Spinal cord (tissue), 10 donors: Measurements from ENCODE around the gene CERK. TPM values are rescaled to one million over a fixed set of nuclear protein-coding genes. Genes with fewer than 3 reads are reported as not detected.

Source experiments
- DNase-seq, 6 donors: peaks; one replicate each; pipeline versions ENCODE4 v3.0.0 to v3.0.0-alpha.2; 2013 to 2015; ENCODE audit warnings: low spot score in 6 of 6, low read depth in 4 of 6
- H3K27ac ChIP-seq: one replicate; pipeline ENCODE4 v1.5.1; 2013; ENCODE audit warnings: low read depth, low read length, control low read depth
- H3K27me3 ChIP-seq: one replicate; pipeline ENCODE4 v1.6.1; 2013; ENCODE audit warnings: low read length; ENCODE audit not compliant: control insufficient read depth, insufficient read depth
- H3K36me3 ChIP-seq: one replicate; pipeline ENCODE4 v1.6.1; 2013; ENCODE audit warnings: low read length; ENCODE audit not compliant: control insufficient read depth, insufficient read depth
- H3K4me1 ChIP-seq: one replicate; pipeline ENCODE4 v1.6.1; 2013; ENCODE audit warnings: low read length; ENCODE audit not compliant: control insufficient read depth, insufficient read depth
- H3K4me3 ChIP-seq: one replicate; pipeline ENCODE4 v1.5.1; 2013; ENCODE audit warnings: low read depth, low read length, control low read depth
- H3K9me3 ChIP-seq: one replicate; pipeline ENCODE4 v1.6.1; 2013; ENCODE audit warnings: low read length; ENCODE audit not compliant: control insufficient read depth, insufficient read depth
- WGBS: methylation state at CpG from one replicate; pipeline ENCODE4 v1.1.5; 2013; ENCODE audit warnings: missing lambda C conversion rate; ENCODE audit not compliant: insufficient coverage; 5-methylcytosine and 5-hydroxymethylcytosine counted together
- polyA plus RNA-seq, 2 donors: library from polyadenylated mRNA; unstranded; fragments of 120-200 nt; gene quantifications; one replicate each; pipeline ENCODE4 v1.2.1, GENCODE V29; 2013; ENCODE audit not compliant: insufficient read length in 2 of 2
- total RNA-seq, 2 donors: library from RNA; depleted of rRNA in 1 of 2; stranded (reverse); fragments of 120-200 nt in 1 of 2; fragments of >200 nt in 1 of 2; gene quantifications; one replicate each; pipeline versions ENCODE4 v1.2.3 to v1.2.4, GENCODE V29; 2013 to 2014
- donor health status: healthy.

Gene CERK
- total and polyA plus RNA-seq, 4 donors, result 43.1 to 55.3 (median 54.5) TPM

GRCh38 chr22:46697811-46698515 lies 40.1 kb downstream of the CERK start:
- 94% methylated on average over 23 of the region's 24 CpGs for WGBS
- Histone ChIP-seq H3K27ac (no peak overlapping the region), H3K4me1 (peaks cover 18% of the 10 kb centered on the region), H3K27me3 (no peaks in the 10 kb centered on the region), H3K36me3 (peaks cover 96% of the 10 kb centered on the region), H3K4me3 (no peak overlapping the region), H3K9me3 (no peaks in the 10 kb centered on the region)
- DNase-seq, result no peak

- H3K27ac ChIP-seq, result no peak overlapping the region
- H3K27me3 ChIP-seq, result no peaks in the 10 kb centered on the region
- WGBS, result 86% methylated on average over 9 of the region's 10 CpGs
- DNase-seq, result no peak
- peaks cover 20% of the 10 kb centered on the region for H3K4me1 ChIP-seq
- no peaks in the 10 kb centered on the region for H3K9me3 ChIP-seq
- H3K36me3 ChIP-seq, result peaks cover 96% of the 10 kb centered on the region
- no peak overlapping the region for H3K4me3 ChIP-seq
Observed at GRCh38 chr22:46696614-46697013, 41.4 kb downstream of the CERK start.

- Histone ChIP-seq H3K36me3 (peaks cover 96% of the 10 kb centered on the region), H3K4me1 (peaks cover 20% of the 10 kb centered on the region), H3K9me3 (no peaks in the 10 kb centered on the region), H3K27ac (no peak overlapping the region), H3K4me3 (no peak overlapping the region), H3K27me3 (no peaks in the 10 kb centered on the region)
- 92% methylated on average over 11 of the region's 11 CpGs for WGBS
- no peak for DNase-seq
Observed at GRCh38 chr22:46696229-46696518, 41.9 kb downstream of the CERK start.

DNA sequence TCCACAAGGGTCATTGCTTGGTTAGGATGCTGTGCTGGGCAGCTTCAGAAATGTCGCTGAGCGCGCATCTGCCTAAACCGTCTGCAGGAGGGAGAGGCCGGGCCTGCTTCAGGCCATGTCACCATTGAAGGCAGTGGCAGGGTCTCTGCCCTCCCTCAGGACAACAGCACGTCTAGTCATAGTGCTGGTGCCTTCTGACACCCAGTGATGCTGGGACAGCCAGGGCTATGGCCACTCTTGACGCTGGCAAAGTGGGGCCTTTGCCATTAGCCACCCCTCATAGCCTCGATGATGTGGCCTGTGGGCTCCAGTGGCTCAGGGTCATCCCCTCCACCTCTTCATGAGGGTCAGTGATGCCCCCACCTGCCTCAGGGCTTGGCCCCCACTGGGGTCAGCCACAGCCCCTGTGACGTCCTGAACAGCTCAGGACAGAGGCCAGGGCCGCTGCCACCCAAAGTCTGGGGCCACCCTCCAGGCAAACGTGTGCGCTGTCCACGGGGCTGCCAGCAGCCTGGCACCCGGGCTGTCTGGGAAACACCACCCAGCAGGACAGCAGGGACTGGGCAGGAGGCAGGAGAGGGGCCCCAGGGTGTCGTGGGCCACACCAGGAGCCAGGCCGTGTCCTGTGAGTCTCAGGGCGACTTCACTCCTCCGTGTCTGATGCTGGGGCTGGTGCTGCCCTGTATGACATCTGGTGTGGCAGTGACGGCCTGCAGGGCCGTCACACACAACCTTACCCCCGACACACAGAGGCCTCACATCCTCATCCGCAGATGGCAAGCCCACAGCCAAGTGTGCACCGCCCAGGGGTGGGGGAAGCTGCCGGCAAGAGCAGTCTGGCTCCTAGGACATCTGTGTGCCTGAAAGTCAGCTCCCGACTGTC lies 42.5 kb downstream of the CERK start:
- H3K4me1 ChIP-seq, result peaks cover 20% of the 10 kb centered on the region
- H3K27ac ChIP-seq, result no peak overlapping the region
- H3K4me3 ChIP-seq, result no peak overlapping the region
- no peaks in the 10 kb centered on the region for H3K9me3 ChIP-seq
- 92% methylated on average over 24 of the region's 25 CpGs for WGBS
- H3K27me3 ChIP-seq, result no peaks in the 10 kb centered on the region
- DNase-seq, result no peak
- H3K36me3 ChIP-seq, result peaks cover 91% of the 10 kb centered on the region

- Histone ChIP-seq H3K27me3 (no peaks in the 10 kb centered on the region), H3K27ac (no peak overlapping the region), H3K4me1 (peaks cover 20% of the 10 kb centered on the region), H3K36me3 (peaks cover 89% of the 10 kb centered on the region), H3K4me3 (no peak overlapping the region), H3K9me3 (no peaks in the 10 kb centered on the region)
- 89% methylated on average over 14 of the region's 15 CpGs for WGBS
- DNase-seq, result no peak
Observed at GRCh38 chr22:46694416-46695170, 43.5 kb downstream of the CERK start.

DNA sequence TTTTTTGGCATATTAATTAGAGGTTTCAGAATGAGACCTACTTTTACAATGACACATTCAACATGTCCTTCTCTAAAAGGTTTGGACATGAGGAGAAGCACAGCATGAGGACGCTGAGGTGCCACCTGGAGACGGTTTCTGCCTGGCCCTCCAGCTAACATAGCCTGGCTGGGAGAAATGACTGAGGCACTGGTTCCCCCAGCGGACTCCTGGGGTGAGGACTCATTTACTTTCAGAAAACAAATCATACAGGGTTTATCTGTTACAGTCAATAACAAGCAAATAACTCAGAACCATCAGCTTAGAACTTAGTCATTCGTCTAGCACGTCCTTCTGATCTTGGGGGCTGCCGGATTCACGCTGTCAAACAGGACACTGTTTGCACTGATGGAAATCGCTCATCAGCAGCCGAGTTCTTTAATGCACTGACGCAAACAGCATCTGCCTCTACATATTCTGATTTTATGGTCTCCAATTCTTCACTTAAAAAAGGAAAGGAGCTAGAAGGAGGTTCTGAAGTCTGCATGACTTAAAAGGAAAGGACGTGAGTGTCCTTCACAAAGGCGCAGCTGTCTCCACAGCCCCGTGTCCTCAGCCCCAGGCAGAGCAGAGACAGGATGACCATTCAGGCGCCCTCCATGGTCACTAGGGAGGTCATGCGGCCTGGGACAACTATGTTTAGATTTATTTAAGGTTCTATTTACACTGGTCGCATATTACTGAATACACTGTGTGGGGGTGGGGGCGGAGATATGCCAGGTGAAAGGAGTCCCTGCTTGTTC lies 44.2 kb downstream of the CERK start:
- Histone ChIP-seq H3K9me3 (no peaks in the 10 kb centered on the region), H3K4me1 (peaks cover 20% of the 10 kb centered on the region), H3K4me3 (no peak overlapping the region), H3K36me3 (peaks cover 89% of the 10 kb centered on the region), H3K27me3 (no peaks in the 10 kb centered on the region), H3K27ac (no peak overlapping the region)
- 69% methylated on average over 14 of the region's 17 CpGs for WGBS
- peak in 1 of 6 donors; percentile 37 for DNase-seq

- Histone ChIP-seq H3K27me3 (no peaks in the 10 kb centered on the region), H3K9me3 (no peaks in the 10 kb centered on the region), H3K36me3 (peaks cover 87% of the 10 kb centered on the region), H3K27ac (no peak overlapping the region), H3K4me3 (no peak overlapping the region), H3K4me1 (peaks cover 20% of the 10 kb centered on the region)
- DNase-seq, result no peak
- WGBS, result 98% methylated on average over 17 of the region's 17 CpGs
Observed at GRCh38 chr22:46691571-46691970, 46.5 kb downstream of the CERK start.

GRCh38 chr22:46690146-46690545 lies 47.9 kb downstream of the CERK start:
- Histone ChIP-seq H3K9me3 (no peaks in the 10 kb centered on the region), H3K36me3 (peaks cover 87% of the 10 kb centered on the region), H3K4me3 (no peak overlapping the region), H3K27ac (no peak overlapping the region), H3K4me1 (peaks cover 24% of the 10 kb centered on the region), H3K27me3 (no peaks in the 10 kb centered on the region)
- DNase-seq, result no peak
- WGBS, result 90% methylated on average over 13 of the region's 20 CpGs

- H3K27ac ChIP-seq, result no peak overlapping the region
- H3K36me3 ChIP-seq, result peaks cover 85% of the 10 kb centered on the region
- no peak for DNase-seq
- H3K4me1 ChIP-seq, result peaks cover 13% of the 10 kb centered on the region
- WGBS, result 82% methylated on average over 6 of the region's 11 CpGs
- H3K27me3 ChIP-seq, result no peaks in the 10 kb centered on the region
- no peaks in the 10 kb centered on the region for H3K9me3 ChIP-seq
- no peak overlapping the region for H3K4me3 ChIP-seq
Observed at GRCh38 chr22:46688949-46689348, 49.1 kb downstream of the CERK start.
